Measurements from ENCODE around the gene ST8SIA6.

Gene ST8SIA6

DNA sequence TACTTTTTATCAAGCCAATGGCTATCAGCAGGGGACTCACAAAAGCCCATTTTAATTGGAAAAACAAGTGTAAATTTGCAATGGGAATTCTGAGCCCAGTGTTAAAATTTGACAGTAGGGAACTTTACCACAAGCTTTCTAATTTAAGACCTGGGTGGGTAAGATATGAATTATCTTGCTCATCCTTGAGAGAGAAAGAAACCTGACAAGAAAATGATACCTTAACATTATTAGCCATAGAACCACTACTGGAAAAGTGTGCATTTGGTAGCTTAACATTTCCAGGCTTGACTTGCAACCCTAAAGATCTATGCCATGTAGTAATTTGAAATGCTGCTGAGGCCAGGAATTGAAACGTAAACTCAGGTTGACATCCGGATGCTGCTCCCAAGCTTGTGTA, 2.7 kb upstream of the ST8SIA6 start:
- in situ Hi-C loops (cut with MboI; ENCODE audit: low pct_unique_long_range_greater_than_20kb, low sequenced_read_pairs, unreplicated experiment), result no loop called here
- TF ChIP-seq, protein P1, sequence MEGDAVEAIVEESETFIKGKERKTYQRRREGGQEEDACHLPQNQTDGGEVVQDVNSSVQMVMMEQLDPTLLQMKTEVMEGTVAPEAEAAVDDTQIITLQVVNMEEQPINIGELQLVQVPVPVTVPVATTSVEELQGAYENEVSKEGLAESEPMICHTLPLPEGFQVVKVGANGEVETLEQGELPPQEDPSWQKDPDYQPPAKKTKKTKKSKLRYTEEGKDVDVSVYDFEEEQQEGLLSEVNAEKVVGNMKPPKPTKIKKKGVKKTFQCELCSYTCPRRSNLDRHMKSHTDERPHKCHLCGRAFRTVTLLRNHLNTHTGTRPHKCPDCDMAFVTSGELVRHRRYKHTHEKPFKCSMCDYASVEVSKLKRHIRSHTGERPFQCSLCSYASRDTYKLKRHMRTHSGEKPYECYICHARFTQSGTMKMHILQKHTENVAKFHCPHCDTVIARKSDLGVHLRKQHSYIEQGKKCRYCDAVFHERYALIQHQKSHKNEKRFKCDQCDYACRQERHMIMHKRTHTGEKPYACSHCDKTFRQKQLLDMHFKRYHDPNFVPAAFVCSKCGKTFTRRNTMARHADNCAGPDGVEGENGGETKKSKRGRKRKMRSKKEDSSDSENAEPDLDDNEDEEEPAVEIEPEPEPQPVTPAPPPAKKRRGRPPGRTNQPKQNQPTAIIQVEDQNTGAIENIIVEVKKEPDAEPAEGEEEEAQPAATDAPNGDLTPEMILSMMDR (IDR thresholded peaks at IDR 0.05; ENCODE audit: extremely low read depth, insufficient read depth, missing control alignments), result no peak
- DNase-seq (ENCODE audit: low spot score), result no peak

DNA sequence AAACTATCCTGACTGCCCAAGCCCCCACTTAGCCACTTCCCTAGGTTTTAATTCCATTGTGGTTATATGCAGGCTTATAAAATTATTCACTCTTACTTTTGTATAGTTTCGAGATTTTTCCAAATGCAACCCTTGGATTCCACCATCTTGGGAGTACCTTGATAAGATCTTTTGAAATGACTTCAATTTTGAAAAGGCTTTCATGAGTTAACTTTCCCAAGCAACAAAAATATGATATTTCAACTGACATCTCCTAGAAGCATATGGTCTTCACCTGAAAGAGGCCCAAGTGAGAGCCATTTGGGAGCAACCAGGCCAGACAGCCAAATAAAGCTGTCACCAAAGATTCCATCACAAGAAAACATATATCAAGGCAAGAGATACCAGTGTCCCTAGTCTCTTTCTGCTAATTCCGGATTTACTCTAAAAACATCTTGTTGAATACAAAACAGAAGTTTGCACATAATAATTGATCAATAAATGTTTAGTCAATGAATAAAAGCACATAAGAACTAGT, 1.7 kb upstream of the ST8SIA6 start:
- in situ Hi-C loops (cut with MboI; ENCODE audit: low pct_unique_long_range_greater_than_20kb, low sequenced_read_pairs, unreplicated experiment), result no loop called here
- no peak for DNase-seq (ENCODE audit: low spot score)
- TF ChIP-seq, protein P1 (IDR thresholded peaks at IDR 0.05; ENCODE audit: extremely low read depth, insufficient read depth, missing control alignments), result no peak

DNA sequence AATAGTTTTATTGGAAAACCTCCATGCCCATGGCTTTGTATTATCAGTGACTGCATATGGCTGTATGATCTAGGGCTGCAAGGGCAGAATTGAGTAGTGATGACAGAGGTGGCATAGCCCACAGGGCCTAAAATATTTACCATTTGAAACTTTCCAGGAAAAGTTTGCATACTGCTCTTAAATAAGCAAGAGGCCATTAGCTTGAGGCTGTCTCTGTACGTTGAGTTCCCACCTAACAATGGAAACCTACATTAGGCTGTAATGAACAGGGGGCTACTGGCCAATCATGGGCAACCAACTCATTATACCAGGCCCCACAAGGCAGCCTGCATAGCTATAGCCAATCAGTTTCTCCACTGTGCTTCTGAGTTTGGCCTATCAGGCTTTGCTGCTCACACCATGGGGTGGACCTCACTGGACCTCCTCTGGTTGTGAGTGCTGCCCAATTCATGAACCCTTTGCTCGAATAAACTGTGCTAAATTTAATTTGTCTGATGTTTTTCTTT, 673 bp upstream of the ST8SIA6 start:
- in situ Hi-C loops (cut with MboI; ENCODE audit: low pct_unique_long_range_greater_than_20kb, low sequenced_read_pairs, unreplicated experiment), result no loop called here
- DNase-seq (ENCODE audit: low spot score), result no peak
- TF ChIP-seq, protein P1 (IDR thresholded peaks at IDR 0.05; ENCODE audit: extremely low read depth, insufficient read depth, missing control alignments), result no peak

DNA sequence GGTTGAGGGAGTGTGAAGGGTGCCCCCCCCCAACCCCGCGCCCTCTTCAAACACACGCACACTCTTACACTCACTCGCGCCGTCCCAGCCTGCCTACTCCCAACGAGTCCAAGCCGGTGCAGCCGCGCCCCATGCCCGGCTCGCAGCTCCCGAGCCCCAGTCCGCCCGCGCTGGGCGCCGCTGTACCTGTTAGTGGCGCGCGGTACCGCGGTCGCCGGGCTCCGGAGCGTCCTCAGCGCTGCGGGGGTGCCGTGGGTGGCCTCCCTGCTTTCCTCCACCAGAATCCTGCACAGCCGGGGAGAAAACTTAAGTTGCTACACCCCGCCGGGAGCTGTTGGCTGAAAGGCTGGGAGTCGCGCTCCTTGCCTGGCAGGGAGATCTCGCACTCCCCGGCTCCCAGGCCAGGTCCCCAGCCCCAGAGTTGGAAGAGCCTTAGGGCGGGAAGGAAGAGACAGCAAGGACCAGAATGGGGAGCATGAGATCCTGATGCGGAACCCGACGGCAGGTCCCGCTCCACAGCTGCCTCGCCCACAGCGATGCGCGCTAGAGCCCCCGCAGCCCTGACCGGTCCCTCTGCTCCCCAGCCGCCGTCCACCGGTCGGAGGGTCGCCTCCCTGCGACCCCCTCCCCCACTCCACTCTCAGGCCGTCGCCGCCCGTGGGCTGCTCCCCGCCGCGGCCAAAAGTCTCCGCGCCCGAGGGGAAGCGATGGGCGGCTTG, 863 bp downstream of the ST8SIA6 start:
- in situ Hi-C loops (cut with MboI; ENCODE audit: low pct_unique_long_range_greater_than_20kb, low sequenced_read_pairs, unreplicated experiment), result no loop called here
- DNase-seq (ENCODE audit: low spot score), result peak; percentile 43
- TF ChIP-seq, protein P1 (IDR thresholded peaks at IDR 0.05; ENCODE audit: extremely low read depth, insufficient read depth, missing control alignments), result no peak

DNA sequence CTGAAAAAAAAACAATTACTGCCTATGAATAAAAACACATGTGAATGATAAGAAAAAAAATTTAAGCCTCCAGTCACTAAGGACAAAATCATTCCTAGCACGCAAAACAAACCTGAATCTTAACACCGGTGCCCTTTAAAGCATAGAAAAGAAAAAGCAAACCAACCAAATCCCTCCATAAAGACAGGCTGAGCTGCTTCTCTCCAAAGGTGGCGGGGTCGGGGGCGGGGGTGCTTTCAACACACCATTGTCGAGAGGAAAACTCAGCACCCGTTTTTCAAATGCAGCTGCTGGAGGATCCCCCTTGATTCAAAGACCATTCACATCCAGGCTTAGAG, 1.4 kb downstream of the ST8SIA6 start:
- TF ChIP-seq, protein P1 (IDR thresholded peaks at IDR 0.05; ENCODE audit: extremely low read depth, insufficient read depth, missing control alignments), result no peak
- no peak for DNase-seq (ENCODE audit: low spot score)
- in situ Hi-C loops (cut with MboI; ENCODE audit: low pct_unique_long_range_greater_than_20kb, low sequenced_read_pairs, unreplicated experiment), result no loop called here

DNA sequence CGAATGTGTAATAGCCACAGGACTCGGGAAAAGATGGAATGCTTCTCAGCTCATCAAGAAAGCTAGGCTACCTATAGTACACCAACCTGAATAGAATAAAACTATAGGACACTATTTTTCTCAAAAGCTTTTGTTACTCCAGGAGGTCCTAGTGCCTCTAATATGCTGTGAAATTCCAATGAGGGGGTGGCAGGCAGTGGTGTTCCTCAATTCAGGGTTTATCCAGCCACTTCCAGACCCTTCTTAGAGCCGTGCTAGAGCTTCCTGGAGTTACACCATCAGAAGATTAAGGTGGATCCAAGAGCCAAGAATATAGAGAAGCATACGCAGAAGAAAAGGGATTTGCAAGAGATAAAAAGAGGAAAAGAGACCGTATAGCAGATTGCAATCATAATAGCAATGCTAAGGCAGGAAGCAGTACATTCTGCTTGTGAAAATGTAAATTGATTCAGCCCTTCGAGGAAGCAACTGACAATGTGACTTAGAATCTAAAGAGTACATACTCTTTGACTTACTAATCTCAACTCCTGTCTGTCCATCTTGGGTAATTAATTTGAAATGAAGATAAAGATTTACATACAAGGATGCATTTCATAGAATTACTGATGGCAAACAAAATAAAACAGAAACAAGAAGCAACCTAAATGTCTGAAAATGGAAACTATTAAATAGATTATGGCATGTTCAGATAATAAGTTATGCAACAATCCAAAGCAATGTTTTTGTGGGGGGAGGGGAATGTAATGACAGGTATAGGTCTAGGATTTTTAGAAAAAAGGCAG, 2.1 kb downstream of the ST8SIA6 start:
- in situ Hi-C loops (cut with MboI; ENCODE audit: low pct_unique_long_range_greater_than_20kb, low sequenced_read_pairs, unreplicated experiment), result no loop called here
- TF ChIP-seq, protein P1 (IDR thresholded peaks at IDR 0.05; ENCODE audit: extremely low read depth, insufficient read depth, missing control alignments), result no peak
- no peak for DNase-seq (ENCODE audit: low spot score)
